DOHH2 (cell line): ENCODE data around the gene UBE2Q2.
A peak's percentile ranks its signal among the peaks of the same experiment; 100 is the strongest.

Experiments used
- H3F3A ChIP-seq: fragments of 200-600 bp; sonication (generic), shearing (Covaris generic); 2 replicates; pipeline ENCODE4 v1.6.0; 2016; ENCODE audit warnings: antibody characterized with exemption, mild to moderate bottlenecking; ENCODE audit not compliant: control insufficient read depth, insufficient read depth
- H3K27ac ChIP-seq: fragments of 200-600 bp; sonication (generic); 2 replicates; pipeline ENCODE4 v1.5.1; 2014; ENCODE audit warnings: low read depth, mild to moderate bottlenecking, low read length, moderate library complexity
- H3K27me3 ChIP-seq: fragments of 200-600 bp; sonication (generic); 2 replicates; pipeline ENCODE4 v1.6.1; 2014; ENCODE audit warnings: mild to moderate bottlenecking, low read length, mixed read lengths; ENCODE audit not compliant: control insufficient read depth
- H3K36me3 ChIP-seq: fragments of 200-600 bp; sonication (generic); 2 replicates; pipeline ENCODE4 v1.6.1; 2014; ENCODE audit warnings: mild to moderate bottlenecking, low read length, moderate library complexity, mixed read lengths; ENCODE audit not compliant: control insufficient read depth
- H3K4me1 ChIP-seq: fragments of 200-600 bp; sonication (generic); 2 replicates; pipeline ENCODE4 v1.6.1; 2014; ENCODE audit warnings: mild to moderate bottlenecking, low read length, mixed read lengths; ENCODE audit not compliant: control insufficient read depth
- H3K4me2 ChIP-seq: fragments of 200-600 bp; sonication (generic); 2 replicates; pipeline ENCODE4 v1.6.0; 2014; ENCODE audit warnings: mild to moderate bottlenecking, low read length, moderate library complexity
- H3K4me3 ChIP-seq: fragments of 200-600 bp; sonication (generic); 2 replicates; pipeline ENCODE4 v1.5.1; 2014; ENCODE audit warnings: mild to moderate bottlenecking, low read length, mixed read lengths
- H3K79me2 ChIP-seq: fragments of 200-600 bp; sonication (generic); 2 replicates; pipeline ENCODE4 v1.6.1; 2014; ENCODE audit warnings: mild to moderate bottlenecking, low read length, mixed read lengths; ENCODE audit not compliant: control insufficient read depth
- H3K9me2 ChIP-seq: fragments of 200-600 bp; sonication (generic); replicated peaks from 2 replicates; pipeline ENCODE4 v1.6.1; 2014; ENCODE audit warnings: mild to moderate bottlenecking, low read length, mixed read lengths; ENCODE audit not compliant: control insufficient read depth
- H3K9me3 ChIP-seq: fragments of 200-600 bp; sonication (generic); 2 replicates; pipeline ENCODE4 v1.6.1; 2014; ENCODE audit warnings: antibody characterized with exemption, low read length, mixed read lengths; ENCODE audit not compliant: control insufficient read depth, insufficient read depth
- H4K20me1 ChIP-seq: fragments of 200-600 bp; sonication (generic); 2 replicates; pipeline ENCODE4 v1.6.0; 2014; ENCODE audit warnings: low read depth, mild to moderate bottlenecking, antibody characterized with exemption, low read length, moderate library complexity; ENCODE audit not compliant: control insufficient read depth, insufficient read depth
- EZH2phosphoT487 ChIP-seq: fragments of 200-600 bp; sonication (generic); IDR thresholded peaks from 2 replicates; pipeline ENCODE4 v1.6.1; 2017; ENCODE audit warnings: borderline replicate concordance, mild to moderate bottlenecking, antibody characterized with exemption, low read length, moderate library complexity, mixed read lengths
- TF ChIP-seq, protein P1 (sequence below): fragments of 200-600 bp; sonication (generic); IDR thresholded peaks from one replicate; pipeline ENCODE4 v1.5.1; 2014; ENCODE audit warnings: antibody characterized with exemption, mild to moderate bottlenecking, low read depth, low read length; ENCODE audit not compliant: poor library complexity, severe bottlenecking

Gene UBE2Q2

DNA sequence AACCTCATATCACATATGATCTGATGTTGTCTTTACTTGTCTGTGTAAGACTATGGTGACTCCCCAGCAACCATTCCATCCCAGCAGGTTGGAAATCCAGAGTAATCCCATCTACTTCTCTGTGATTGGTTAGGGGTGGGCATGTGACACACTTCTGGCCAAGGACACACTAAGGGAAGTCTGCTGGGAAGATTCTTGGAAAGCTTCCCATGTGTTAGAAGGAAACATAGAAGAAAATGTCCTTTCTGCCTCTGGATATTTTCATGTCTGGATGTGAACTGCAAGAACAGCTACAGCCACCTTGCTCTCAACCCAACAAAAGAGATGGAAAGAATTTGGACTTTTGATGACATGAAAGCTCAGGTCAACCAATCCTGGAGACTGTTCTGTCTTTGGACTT lies 2.6 kb upstream of the UBE2Q2 start:
- Histone ChIP-seq H3K79me2 (peaks cover 19% of the 10 kb centered on the region), H3K4me2 (no peak overlapping the region), H3K36me3 (peaks cover 10% of the 10 kb centered on the region), H3K9me3 (no peaks in the 10 kb centered on the region), H3K9me2 (no peaks in the 10 kb centered on the region), H3K27me3 (peaks cover 9% of the 10 kb centered on the region), H3F3A (peaks cover 15% of the 10 kb centered on the region), H3K27ac (no peak overlapping the region), H4K20me1 (0 out of 2 replicates have a peak, but pooled peaks cover 2% of the 10 kb centered on the region), H3K4me1 (peaks cover 28% of the 10 kb centered on the region), H3K4me3 (no peak overlapping the region)
- TF ChIP-seq, protein P1, sequence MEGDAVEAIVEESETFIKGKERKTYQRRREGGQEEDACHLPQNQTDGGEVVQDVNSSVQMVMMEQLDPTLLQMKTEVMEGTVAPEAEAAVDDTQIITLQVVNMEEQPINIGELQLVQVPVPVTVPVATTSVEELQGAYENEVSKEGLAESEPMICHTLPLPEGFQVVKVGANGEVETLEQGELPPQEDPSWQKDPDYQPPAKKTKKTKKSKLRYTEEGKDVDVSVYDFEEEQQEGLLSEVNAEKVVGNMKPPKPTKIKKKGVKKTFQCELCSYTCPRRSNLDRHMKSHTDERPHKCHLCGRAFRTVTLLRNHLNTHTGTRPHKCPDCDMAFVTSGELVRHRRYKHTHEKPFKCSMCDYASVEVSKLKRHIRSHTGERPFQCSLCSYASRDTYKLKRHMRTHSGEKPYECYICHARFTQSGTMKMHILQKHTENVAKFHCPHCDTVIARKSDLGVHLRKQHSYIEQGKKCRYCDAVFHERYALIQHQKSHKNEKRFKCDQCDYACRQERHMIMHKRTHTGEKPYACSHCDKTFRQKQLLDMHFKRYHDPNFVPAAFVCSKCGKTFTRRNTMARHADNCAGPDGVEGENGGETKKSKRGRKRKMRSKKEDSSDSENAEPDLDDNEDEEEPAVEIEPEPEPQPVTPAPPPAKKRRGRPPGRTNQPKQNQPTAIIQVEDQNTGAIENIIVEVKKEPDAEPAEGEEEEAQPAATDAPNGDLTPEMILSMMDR = no peak
- TF ChIP-seq EZH2phosphoT487 = no peak

DNA sequence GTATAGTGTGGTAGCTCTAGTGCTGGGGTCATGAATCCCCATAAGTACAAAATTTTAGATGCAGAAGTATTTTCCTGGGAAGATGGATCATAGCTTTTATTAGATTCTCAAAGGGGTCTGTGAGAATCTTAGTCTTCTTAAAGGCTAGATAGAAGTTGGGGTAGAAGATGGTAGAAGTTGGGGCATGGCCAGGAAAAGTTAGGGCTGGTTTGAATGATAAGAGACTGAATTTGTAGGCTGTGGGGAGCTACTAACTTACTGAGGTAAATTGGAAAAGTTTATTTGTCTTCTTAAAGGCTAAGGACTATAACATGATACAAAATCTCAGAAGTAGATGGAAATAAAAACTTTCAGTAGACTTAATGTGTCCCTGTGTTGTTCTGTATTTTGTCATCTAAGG lies 1.6 kb upstream of the UBE2Q2 start:
- H3F3A ChIP-seq = peaks cover 15% of the 10 kb centered on the region
- no peaks in the 10 kb centered on the region for H3K9me2 ChIP-seq
- no peak overlapping the region for H3K4me2 ChIP-seq
- peaks cover 5% of the 10 kb centered on the region; the same call in 1 of the 2 replicates for H4K20me1 ChIP-seq
- H3K9me3 ChIP-seq = no peaks in the 10 kb centered on the region
- TF ChIP-seq, protein P1 = no peak
- no peak for TF ChIP-seq EZH2phosphoT487
- peaks cover 9% of the 10 kb centered on the region for H3K27me3 ChIP-seq
- peaks cover 29% of the 10 kb centered on the region for H3K79me2 ChIP-seq
- no peak overlapping the region for H3K4me3 ChIP-seq
- H3K4me1 ChIP-seq = peaks cover 36% of the 10 kb centered on the region
- peaks cover 16% of the 10 kb centered on the region for H3K36me3 ChIP-seq
- no peak overlapping the region for H3K27ac ChIP-seq

DNA sequence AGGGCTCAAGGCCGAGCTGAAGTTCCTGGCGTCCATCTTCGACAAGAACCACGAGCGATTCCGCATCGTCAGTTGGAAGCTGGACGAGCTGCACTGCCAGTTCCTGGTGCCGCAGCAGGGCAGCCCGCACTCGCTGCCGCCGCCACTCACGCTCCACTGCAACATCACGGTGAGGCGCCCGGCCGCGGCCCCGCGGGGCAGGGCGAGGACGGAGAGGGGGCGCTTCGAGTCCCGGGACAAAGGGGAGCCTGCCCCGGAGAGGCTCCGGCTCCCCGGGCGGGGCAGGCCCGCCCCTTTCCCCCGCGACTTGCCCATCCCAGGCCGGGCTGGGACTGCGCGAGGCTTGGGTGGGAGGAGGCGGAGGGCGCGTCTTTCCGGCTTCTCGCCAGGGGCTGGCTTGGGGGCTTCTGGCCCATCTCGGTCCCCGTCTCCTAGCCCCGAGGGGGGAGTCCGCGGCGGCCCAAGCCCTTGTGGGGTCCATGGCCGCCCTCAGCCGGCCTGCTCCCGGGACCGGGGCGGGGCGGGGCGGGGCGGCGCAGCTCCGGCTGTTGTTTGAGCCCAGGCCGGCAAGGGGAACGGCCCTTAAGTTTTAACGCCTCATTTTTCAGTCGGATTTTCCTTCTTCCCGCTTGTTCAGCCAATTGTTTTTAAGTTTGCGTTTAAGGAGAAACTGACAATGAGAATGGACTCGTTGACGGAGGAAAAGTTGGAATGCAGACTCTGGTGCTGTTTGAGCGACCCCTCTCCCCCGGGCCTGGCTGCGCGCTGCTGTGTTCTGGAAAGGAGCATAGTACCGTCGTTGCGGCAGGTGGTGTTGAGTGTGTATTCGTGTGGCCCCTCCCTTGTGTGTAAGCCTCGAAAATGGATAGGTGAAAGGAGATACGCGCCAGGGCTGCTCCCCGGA lies 683 bp downstream of the UBE2Q2 start:
- Histone ChIP-seq H3K27ac (peak overlapping the region; percentile 48), H3K4me1 (peaks cover 49% of the 10 kb centered on the region), H3K9me3 (no peaks in the 10 kb centered on the region), H3K27me3 (peaks cover 9% of the 10 kb centered on the region), H3K4me3 (peak overlapping the region; percentile 93), H3K4me2 (peak overlapping the region; percentile 79), H3K79me2 (peaks cover 52% of the 10 kb centered on the region), H4K20me1 (peaks cover 12% of the 10 kb centered on the region; the same call in 1 of the 2 replicates), H3K9me2 (no peaks in the 10 kb centered on the region), H3F3A (peaks cover 17% of the 10 kb centered on the region), H3K36me3 (peaks cover 20% of the 10 kb centered on the region)
- TF ChIP-seq, protein P1 = no peak
- TF ChIP-seq EZH2phosphoT487 = peak; percentile 40; the same call in 1 of the 2 replicates
